Measurements from ENCODE around the gene PODXL2. TPM values are rescaled to one million over a fixed set of nuclear protein-coding genes. Genes with fewer than 3 reads are reported as not detected.

PODXL2 gene
- total RNA-seq, 4 donors from 2014 or later, result 1.5 to 13.5 TPM; not detected in 2

DNA sequence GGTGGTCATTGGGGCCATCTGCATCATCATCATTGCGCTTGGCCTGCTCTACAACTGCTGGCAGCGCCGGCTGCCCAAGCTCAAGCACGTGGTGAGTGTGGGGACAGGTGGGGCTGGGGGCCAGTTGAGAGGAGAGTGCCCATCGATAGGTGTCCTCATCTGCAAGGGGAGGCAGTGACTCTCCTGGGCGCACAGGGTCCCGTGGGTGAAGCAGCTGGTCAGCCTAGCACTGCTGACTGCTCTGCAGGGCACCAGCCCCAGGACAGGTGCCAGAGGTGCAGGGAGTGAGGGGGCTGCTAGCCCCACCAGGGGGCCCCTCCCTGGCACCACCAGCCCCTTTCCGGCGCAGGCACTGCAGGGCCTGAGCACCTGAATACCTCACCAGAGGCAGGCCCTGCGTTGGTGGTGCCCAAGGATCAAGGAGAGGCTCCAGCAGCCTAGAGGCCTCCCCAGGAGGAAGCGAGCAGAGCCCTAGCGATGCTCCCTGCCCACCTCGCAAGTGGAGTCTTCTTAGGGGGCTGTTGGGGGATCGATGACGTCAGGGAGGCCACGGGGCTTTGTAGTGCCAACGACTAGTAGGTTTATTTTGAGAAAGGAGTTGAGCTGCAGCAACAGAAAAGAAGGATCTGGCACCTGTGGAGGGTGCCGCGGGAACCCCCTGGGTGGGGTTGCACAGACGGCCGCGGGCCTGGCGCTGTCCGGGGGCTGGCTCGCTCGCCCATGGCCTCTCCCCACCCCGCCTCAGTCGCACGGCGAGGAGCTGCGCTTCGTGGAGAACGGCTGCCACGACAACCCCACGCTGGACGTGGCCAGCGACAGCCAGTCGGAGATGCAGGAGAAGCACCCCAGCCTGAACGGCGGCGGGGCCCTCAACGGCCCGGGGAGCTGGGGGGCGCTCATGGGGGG, 42.8 kb downstream of the PODXL2 start:
- intact Hi-C loops (cut with DNase I; ENCODE audit: low total_unique reads), result loop anchor here (10.0 kb wide), 1 partner anchor 77 kb away; the partner anchor contains the start of genes MCM2 and TPRA1
- Histone ChIP-seq H3K36me3 (no peaks in the 10 kb centered on the region), H3K9me3 (no peaks in the 10 kb centered on the region), H3K4me1 (peaks cover 0 to 7% of the 10 kb centered on the region in 2 donors), H3K27ac (peak overlapping the region; percentile 89 to 94), H3K4me3 (peak overlapping the region; percentile 49 to 85), H3K27me3 (no peaks in the 10 kb centered on the region)
- TF ChIP-seq POLR2A (IDR thresholded peaks at IDR 0.05), result no peak
- TF ChIP-seq, protein P1, sequence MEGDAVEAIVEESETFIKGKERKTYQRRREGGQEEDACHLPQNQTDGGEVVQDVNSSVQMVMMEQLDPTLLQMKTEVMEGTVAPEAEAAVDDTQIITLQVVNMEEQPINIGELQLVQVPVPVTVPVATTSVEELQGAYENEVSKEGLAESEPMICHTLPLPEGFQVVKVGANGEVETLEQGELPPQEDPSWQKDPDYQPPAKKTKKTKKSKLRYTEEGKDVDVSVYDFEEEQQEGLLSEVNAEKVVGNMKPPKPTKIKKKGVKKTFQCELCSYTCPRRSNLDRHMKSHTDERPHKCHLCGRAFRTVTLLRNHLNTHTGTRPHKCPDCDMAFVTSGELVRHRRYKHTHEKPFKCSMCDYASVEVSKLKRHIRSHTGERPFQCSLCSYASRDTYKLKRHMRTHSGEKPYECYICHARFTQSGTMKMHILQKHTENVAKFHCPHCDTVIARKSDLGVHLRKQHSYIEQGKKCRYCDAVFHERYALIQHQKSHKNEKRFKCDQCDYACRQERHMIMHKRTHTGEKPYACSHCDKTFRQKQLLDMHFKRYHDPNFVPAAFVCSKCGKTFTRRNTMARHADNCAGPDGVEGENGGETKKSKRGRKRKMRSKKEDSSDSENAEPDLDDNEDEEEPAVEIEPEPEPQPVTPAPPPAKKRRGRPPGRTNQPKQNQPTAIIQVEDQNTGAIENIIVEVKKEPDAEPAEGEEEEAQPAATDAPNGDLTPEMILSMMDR (IDR thresholded peaks at IDR 0.05), result no peak
- DNase-seq, result peak in 1 of 2 donors; percentile 45

DNA sequence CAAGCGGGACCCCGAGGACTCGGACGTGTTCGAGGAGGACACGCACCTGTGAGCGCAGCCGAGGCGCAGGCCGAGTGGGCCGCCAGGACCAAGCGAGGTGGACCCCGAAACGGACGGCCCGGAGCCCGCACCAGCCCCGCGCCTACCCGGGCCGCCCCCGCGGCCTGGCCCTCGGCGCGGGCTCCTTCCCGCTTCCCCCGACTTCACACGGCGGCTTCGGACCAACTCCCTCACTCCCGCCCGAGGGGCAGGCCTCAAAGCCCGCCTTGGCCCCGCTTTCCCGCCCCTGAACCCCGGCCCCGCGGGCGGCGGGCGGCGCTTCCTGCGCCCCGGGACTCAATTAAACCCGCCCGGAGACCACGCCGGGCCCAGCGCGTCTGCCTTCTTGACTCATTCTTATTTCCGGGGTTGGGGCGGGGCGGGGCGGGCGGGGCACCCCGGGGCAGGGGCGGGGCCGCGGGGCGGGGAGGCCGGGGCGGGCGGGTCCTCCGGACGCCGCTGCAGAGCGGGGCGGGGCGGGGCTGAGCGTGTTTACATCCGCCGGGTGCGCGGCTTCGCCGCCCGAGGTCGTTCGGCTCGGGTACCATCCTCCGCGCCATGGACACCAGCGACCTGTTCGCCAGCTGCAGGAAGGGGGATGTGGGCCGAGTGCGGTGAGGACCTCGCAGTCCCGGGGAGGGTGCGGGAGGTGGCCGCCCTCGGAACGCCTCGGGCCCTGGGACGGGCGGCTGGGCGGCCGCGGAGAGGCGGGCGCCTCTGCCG, 43.6 kb downstream of the PODXL2 start, which contains the start of gene ABTB1:
ABTB1 (plus strand) TSS at position 524 of the 762 bp plus-strand sequence; CDS start at position 598, 74 bp downstream.
- intact Hi-C loops (cut with DNase I; ENCODE audit: low total_unique reads), result loop anchor here (10.0 kb wide), 1 partner anchor 78 kb away; the partner anchor contains the start of genes MCM2 and TPRA1
- TF ChIP-seq POLR2A (IDR thresholded peaks at IDR 0.05), result peak; percentile 49 to 80
- TF ChIP-seq, protein P1 (IDR thresholded peaks at IDR 0.05), result peak in 1 of 4 experiments; percentile 10

DNA sequence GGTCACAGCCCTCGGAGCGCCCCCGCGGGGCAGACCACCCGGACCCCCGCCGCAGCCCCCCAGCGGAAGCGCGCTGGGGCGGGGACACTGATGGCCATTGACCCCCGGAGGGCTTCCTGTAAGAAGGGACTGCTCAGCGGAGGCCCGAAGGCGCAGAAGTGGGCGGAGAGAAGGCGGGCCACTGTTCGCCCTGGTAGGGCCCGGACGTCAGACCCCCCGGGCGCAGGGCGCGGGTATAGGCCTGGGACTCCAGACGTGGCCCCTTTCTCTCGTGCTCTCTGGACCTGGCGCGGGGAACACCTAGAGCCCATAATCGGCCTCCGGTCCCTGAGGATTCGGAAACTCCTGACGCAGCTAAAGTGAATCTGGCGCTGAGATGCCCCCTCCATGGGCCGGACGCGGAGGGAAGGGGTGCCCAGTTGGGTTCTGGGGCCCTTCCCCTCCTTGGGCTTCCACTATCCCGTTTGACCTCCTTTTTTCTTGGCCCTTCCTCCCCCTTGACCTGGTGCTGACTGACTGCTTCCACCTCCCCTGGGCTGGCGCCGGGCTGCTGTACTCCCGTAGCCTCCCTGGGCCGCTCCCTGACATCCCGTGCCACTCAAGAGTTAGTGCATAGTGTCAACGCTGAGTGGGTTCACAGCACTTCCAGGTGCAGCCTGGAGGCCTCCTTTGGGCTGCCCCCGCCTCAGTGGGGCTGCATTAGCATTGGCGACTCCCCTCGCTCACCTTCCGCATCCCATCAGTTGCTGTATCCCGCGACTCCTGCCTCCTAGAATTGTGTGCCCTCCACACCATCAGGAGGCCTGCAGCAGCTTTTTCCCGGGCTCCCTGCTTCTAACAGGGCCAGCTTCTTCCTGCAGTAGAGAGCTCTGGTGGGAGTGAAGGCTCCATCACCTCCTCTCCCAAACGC, 44.5 kb downstream of the PODXL2 start:
- peak overlapping the region; percentile 49 to 85 for H3K4me3 ChIP-seq
- no peak for TF ChIP-seq POLR2A (IDR thresholded peaks at IDR 0.05)
- TF ChIP-seq, protein P1 (IDR thresholded peaks at IDR 0.05), result no peak
- H3K4me1 ChIP-seq, result peaks cover 0 to 7% of the 10 kb centered on the region in 2 donors
- no peaks in the 10 kb centered on the region for H3K27me3 ChIP-seq
- no peaks in the 10 kb centered on the region for H3K36me3 ChIP-seq
- peak overlapping the region; percentile 89 to 94 for H3K27ac ChIP-seq
- intact Hi-C loops (cut with DNase I; ENCODE audit: low total_unique reads), result loop anchor here (10.0 kb wide), 1 partner anchor 79 kb away; the partner anchor contains the start of genes MCM2 and TPRA1
- peak; percentile 51 to 62 for DNase-seq
- no peaks in the 10 kb centered on the region for H3K9me3 ChIP-seq

More for the DNA sequence above, 43.6 kb downstream of the PODXL2 start, which contains the start of gene ABTB1:
- Histone ChIP-seq H3K9me3 (no peaks in the 10 kb centered on the region), H3K27ac (peak within 1 kb of the TSS; percentile 89 to 94), H3K27me3 (no peaks in the 10 kb centered on the region), H3K4me3 (peak within 1 kb of the TSS; percentile 49 to 85), H3K36me3 (no peaks in the 10 kb centered on the region), H3K4me1 (peaks cover 0 to 7% of the 10 kb centered on the region in 2 donors)
- peak; percentile 82 for DNase-seq

DNA sequence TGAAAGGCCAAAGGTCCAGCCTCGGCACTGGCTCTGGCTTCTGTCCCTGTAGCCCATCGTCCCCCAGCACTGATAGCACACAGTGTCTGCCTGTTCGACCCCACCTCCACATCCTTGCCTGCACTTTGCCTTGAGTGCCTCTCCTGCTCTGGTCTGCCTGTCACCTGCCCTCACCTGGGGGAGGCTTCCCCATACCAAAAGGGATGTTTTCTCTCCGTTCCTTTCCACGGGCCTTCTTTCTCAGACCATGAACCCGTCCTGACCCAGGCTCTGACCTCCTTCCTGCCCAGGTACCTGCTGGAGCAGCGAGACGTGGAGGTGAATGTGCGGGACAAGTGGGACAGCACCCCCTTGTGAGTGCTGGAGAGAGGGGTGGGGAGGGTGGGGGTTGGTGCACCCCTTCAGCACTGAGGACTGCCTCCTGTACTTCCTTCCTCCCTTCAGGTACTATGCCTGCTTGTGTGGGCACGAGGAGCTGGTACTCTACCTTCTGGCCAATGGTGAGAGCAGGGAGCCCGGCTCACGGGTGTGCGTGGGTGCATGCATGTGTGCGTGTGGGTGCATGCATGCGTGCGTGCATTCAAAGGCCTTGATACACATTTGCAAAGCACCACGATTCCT, 45.2 kb downstream of the PODXL2 start:
- Histone ChIP-seq H3K27ac (peak overlapping the region; percentile 89 to 94), H3K4me3 (peak overlapping the region; percentile 49 to 85), H3K36me3 (no peaks in the 10 kb centered on the region), H3K9me3 (no peaks in the 10 kb centered on the region), H3K4me1 (peaks cover 0 to 7% of the 10 kb centered on the region in 2 donors), H3K27me3 (no peaks in the 10 kb centered on the region)
- TF ChIP-seq POLR2A (IDR thresholded peaks at IDR 0.05), result no peak
- TF ChIP-seq, protein P1 (IDR thresholded peaks at IDR 0.05), result no peak
- intact Hi-C loops (cut with DNase I; ENCODE audit: low total_unique reads), result loop anchor here (10.0 kb wide), 1 partner anchor 79 kb away; the partner anchor contains the start of genes MCM2 and TPRA1
- DNase-seq, result peak in 1 of 2 donors; percentile 13

Data from uterus (tissue), 4 donors.